ENCODE data around the gene SPTBN2. TPM values are rescaled to one million over a fixed set of nuclear protein-coding genes. Genes with fewer than 3 reads are reported as not detected.

SPTBN2 gene
- total RNA-seq, 1 donor from 2014 or later, result 3.0 TPM

DNA sequence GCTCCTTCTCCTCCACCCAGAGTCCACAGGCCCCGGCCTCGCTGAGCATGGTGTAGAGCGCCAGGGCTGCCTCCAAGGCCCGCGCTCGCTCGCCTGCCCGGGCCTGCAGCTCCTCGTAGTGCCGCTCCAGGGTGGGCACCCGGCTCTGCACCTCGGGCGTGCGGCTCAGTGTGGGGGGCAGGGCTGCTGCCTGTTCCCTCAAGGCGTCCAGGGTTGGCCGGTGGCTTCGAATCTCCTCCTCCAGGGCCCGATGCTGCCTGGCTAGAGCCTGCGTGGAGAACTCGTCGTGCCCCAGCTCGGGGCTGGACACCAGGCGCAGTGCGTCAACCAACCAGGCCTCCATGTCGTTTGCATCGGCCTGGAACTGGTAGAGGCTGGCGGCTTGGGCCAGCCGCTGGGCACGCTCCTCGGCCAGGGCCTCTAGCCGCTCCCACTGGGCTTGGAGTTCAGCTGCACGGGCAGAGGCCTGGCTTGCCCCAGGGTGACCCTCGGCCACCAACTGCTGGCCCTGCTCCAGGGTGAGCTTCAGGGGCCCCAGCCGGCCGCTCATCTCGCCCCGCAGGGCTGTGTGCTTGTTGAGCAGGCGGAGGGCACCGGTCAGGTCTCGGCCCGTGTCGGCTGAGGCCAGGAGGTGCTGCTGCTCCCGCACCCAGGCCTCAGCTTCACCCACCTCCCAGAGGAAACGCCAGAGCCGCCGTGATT is 24.2 kb downstream of the SPTBN2 start:
- Mint-ChIP-seq H3K9me3 (no peaks in the 10 kb centered on the region), H3K4me1 (no peaks in the 10 kb centered on the region), H3K4me3 (no peak overlapping the region), H3K27me3 (no peaks in the 10 kb centered on the region), H3K27ac (no peak overlapping the region), H3K36me3 (ENCODE audit: low read depth) (no peaks in the 10 kb centered on the region)
- intact Hi-C loops (cut with micrococcal nuclease), result no loop called here
- POLR2A ChIA-PET, result no interaction called here
- CTCF ChIA-PET, result no interaction called here
- TF ChIP-seq, protein P1, sequence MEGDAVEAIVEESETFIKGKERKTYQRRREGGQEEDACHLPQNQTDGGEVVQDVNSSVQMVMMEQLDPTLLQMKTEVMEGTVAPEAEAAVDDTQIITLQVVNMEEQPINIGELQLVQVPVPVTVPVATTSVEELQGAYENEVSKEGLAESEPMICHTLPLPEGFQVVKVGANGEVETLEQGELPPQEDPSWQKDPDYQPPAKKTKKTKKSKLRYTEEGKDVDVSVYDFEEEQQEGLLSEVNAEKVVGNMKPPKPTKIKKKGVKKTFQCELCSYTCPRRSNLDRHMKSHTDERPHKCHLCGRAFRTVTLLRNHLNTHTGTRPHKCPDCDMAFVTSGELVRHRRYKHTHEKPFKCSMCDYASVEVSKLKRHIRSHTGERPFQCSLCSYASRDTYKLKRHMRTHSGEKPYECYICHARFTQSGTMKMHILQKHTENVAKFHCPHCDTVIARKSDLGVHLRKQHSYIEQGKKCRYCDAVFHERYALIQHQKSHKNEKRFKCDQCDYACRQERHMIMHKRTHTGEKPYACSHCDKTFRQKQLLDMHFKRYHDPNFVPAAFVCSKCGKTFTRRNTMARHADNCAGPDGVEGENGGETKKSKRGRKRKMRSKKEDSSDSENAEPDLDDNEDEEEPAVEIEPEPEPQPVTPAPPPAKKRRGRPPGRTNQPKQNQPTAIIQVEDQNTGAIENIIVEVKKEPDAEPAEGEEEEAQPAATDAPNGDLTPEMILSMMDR (IDR thresholded peaks at IDR 0.05), result no peak
- DNase-seq (no peak), ATAC-seq (ENCODE audit: low read depth) (no peak)

DNA sequence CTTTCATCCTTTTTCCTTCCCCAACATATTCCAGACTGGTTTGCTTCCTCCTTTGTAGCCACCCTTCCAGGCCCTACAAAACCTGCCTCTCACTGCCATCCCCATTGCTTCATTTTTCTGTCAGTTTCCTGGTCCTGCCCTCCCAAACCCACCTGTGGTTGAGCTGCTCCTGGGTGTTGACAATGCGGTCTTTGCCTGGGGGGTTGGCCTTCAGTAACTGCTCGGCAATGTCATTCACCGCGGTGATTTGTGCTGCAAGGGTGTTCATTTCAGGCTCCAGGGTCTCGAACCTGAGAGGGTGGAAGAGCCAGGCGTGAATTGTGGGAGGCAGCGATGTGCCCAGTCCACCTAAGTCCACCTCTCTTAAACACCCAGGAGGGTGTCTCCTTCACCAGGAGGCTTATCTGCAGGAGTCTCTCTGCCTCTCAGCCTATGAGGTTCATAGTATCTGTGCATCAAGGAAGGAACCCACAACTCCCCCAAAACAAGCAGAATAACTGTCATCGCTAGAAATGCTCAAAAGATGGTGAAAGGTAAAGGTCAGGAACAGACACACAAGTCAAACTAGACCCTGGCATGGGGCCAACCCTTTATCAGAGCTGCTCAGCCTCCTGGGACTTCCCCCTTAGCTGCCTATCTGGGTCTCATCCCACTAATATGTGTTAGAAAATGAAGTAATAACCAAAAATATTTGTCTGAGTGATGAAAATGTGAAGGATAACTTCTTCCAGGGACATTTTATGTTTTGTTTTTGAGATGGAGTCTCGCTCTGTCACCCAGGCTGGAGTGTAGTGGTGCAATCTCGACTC is 27.4 kb downstream of the SPTBN2 start:
- POLR2A ChIA-PET, result no interaction called here
- Mint-ChIP-seq H3K27ac (no peak overlapping the region), H3K4me3 (no peak overlapping the region), H3K4me1 (no peaks in the 10 kb centered on the region), H3K27me3 (no peaks in the 10 kb centered on the region), H3K36me3 (ENCODE audit: low read depth) (no peaks in the 10 kb centered on the region), H3K9me3 (no peaks in the 10 kb centered on the region)
- DNase-seq, result no peak
- intact Hi-C loops (cut with micrococcal nuclease), result no loop called here
- TF ChIP-seq, protein P1 (IDR thresholded peaks at IDR 0.05), result no peak
- ATAC-seq (ENCODE audit: low read depth), result no peak
- CTCF ChIA-PET, result no interaction called here

DNA sequence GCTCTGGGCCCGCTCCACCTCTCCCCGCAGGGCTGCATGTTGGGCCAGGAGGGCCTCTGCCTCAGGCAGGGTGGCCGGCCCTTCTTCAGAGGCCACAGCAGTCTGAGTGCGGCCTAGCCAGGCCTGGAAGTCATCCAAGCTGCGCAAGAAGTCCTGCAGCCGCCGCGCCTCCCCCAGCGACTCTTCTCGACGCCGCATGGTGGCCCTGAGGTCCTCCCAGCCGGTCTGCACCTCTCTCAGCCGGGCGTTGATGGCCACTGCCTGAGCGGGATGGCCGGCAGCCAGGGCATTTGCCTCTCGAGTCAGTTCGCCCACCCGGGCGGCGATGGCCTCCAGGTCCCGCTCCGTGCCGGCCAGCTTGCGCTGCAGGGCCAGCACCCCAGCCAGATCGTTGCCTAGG is 28.3 kb downstream of the SPTBN2 start:
- ATAC-seq (ENCODE audit: low read depth), result no peak
- Mint-ChIP-seq H3K27me3 (no peaks in the 10 kb centered on the region), H3K9me3 (no peaks in the 10 kb centered on the region), H3K27ac (no peak overlapping the region), H3K4me1 (no peaks in the 10 kb centered on the region), H3K36me3 (ENCODE audit: low read depth) (no peaks in the 10 kb centered on the region), H3K4me3 (no peak overlapping the region)
- DNase-seq, result no peak
- ChIA-PET POLR2A (no interaction called here), CTCF (no interaction called here)
- TF ChIP-seq, protein P1 (IDR thresholded peaks at IDR 0.05), result no peak
- intact Hi-C loops (cut with micrococcal nuclease), result no loop called here

DNA sequence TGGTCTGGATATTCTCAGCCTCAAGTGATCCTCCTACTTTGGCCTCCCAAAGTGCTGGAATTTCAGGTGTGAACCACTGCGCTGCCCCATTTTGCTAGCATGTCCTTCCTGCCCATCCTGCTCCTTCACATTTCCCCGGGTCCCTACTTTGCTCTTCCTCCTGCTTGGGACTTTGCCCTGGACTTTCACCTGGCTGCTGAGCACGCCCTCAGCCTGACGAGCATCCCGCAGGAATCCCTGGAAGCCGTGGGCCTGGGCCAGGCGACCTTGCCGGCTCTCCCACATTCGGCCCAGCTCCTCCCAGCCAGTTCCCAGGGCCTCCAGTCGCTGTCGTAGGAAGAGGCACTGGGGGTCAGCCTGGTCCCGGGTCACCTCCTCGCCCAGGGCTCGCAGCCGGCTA is 28.7 kb downstream of the SPTBN2 start:
- intact Hi-C loops (cut with micrococcal nuclease), result no loop called here
- no peak overlapping the region for H3K4me3 Mint-ChIP-seq
- ATAC-seq (ENCODE audit: low read depth) (no peak), DNase-seq (no peak)
- TF ChIP-seq, protein P1 (IDR thresholded peaks at IDR 0.05), result no peak
- no peaks in the 10 kb centered on the region for H3K36me3 Mint-ChIP-seq (ENCODE audit: low read depth)
- no peaks in the 10 kb centered on the region for H3K27me3 Mint-ChIP-seq
- no peak overlapping the region for H3K27ac Mint-ChIP-seq
- H3K9me3 Mint-ChIP-seq, result no peaks in the 10 kb centered on the region
- ChIA-PET POLR2A (interaction anchor here (0.6 kb wide), 1 partner anchor 99 kb away, joined by 6 read pairs; no protein-coding TSS in a partner anchor), CTCF (interaction anchor here (0.7 to 1.0 kb wide), 2 partner anchors 152 to 154 kb away, joined by 3 read pairs; partner anchors contain the start of gene ZDHHC24)
- no peaks in the 10 kb centered on the region for H3K4me1 Mint-ChIP-seq

DNA sequence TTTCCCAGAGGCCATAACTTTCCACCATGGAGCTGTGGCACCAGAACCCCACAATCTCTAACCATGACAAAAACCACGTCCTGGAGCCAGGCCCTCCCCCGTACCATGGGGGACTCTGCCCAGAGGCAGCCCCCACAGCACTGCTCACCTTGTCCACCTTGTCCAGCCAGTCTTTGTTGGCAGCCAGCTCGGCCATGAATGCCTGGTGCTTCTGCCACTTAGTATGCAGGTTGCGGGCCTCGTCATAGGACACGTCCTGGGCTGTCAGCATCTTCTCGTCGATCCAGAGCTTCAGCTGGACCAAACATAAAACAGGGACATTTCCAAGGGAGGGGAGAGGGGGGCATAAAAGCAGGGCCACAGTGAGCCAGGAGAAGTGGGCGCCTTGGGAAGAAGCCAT is 30.5 kb downstream of the SPTBN2 start:
- Mint-ChIP-seq H3K9me3 (no peaks in the 10 kb centered on the region), H3K36me3 (ENCODE audit: low read depth) (no peaks in the 10 kb centered on the region), H3K4me1 (peaks cover 5% of the 10 kb centered on the region), H3K27ac (no peak overlapping the region), H3K27me3 (no peaks in the 10 kb centered on the region), H3K4me3 (no peak overlapping the region)
- ChIA-PET CTCF (no interaction called here), POLR2A (no interaction called here)
- intact Hi-C loops (cut with micrococcal nuclease), result no loop called here
- TF ChIP-seq, protein P1 (IDR thresholded peaks at IDR 0.05), result no peak
- ATAC-seq (ENCODE audit: low read depth) (no peak), DNase-seq (no peak)
